ENCODE data around the gene USP9X. TPM values are rescaled to one million over a fixed set of nuclear protein-coding genes. Genes with fewer than 3 reads are reported as not detected.

USP9X gene
- total RNA-seq, 2 experiments from 2014 or later = 38.0 to 58.5 TPM

DNA sequence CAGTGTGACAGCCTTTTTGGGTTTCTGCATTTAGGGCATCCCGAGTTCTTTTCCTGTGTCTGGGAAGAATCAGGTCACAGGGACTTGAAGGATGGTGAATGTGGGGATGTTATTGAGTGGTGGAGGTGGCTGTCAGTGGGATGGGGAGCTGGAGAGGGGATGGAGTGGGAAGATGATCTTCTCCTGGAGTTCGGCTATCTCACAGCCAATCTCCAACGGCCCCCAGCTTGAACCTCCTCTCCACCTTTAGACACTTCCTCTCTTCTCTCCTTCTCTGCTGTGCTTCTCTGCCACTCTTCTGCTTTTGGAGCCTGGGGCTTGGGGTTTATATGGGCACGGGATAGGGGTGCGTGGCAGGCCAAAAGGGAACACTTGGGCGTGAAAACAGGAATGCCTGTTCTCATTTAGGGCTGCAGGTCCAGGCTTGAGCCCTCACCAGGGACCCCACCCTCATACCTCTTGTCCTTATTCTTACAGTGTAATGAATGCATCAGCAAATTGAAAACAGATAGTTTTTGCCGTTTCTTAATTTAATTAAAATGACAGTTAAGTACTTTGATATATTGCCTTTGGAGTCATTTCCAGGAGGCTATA, 37.5 kb downstream of the USP9X start:
- Histone ChIP-seq H3K36me3 (ENCODE audit: insufficient read depth, low read length) (peaks cover 42% of the 10 kb centered on the region), H3K4me3 (ENCODE audit: low read depth, low read length, poor library complexity, severe bottlenecking) (no peak overlapping the region), H3K9me2 (ENCODE audit: insufficient read depth, low read length) (no peaks in the 10 kb centered on the region), H3K4me1 (ENCODE audit: insufficient read depth, low read length, poor library complexity, severe bottlenecking) (no peaks in the 10 kb centered on the region), H3K27ac (ENCODE audit: low read depth, low read length, poor library complexity, severe bottlenecking) (no peak overlapping the region), H2AFZ (ENCODE audit: low read length) (no peak overlapping the region), H3K79me2 (ENCODE audit: insufficient read depth, low read depth, low read length) (peaks cover 76% of the 10 kb centered on the region), H3K4me2 (ENCODE audit: low read length) (no peak overlapping the region), H4K20me1 (ENCODE audit: insufficient read depth, low read length) (0 out of 2 replicates have a peak, but pooled peaks cover 11% of the 10 kb centered on the region), H3K9me3 (ENCODE audit: low read length) (no peaks in the 10 kb centered on the region)
- CTCF ChIA-PET (ENCODE audit: unreplicated experiment) = no interaction called here
- POLR2A ChIA-PET = interaction anchor here (0.5 kb wide), 1 partner anchor 10 kb away, joined by 3 read pairs; no protein-coding TSS in a partner anchor
- TF ChIP-seq EZH2phosphoT487 (IDR thresholded peaks at IDR 0.05; ENCODE audit: borderline replicate concordance, low read depth, low read length) (no peak), CTCF (conservative IDR thresholded peaks at IDR 0.05; ENCODE audit: low read length) (no peak)
- intact Hi-C loops (cut with micrococcal nuclease; ENCODE audit: unreplicated experiment) = no loop called here
- no peak for DNase-seq (ENCODE audit: low spot score)
- no TSS peak for BruUV-seq (replicated peaks)

GRCh38 chrX:41127477-41128192, 42.4 kb downstream of the USP9X start:
- POLR2A ChIA-PET = no interaction called here
- H3K4me3 ChIP-seq (ENCODE audit: low read depth, low read length, poor library complexity, severe bottlenecking) = no peak overlapping the region
- H3K79me2 ChIP-seq (ENCODE audit: insufficient read depth, low read depth, low read length) = peaks cover 32% of the 10 kb centered on the region; the same call in 1 of the 2 replicates
- no peaks in the 10 kb centered on the region for H3K9me3 ChIP-seq (ENCODE audit: low read length)
- no peak for TF ChIP-seq CTCF (conservative IDR thresholded peaks at IDR 0.05; ENCODE audit: low read length)
- no peak for TF ChIP-seq EZH2phosphoT487 (IDR thresholded peaks at IDR 0.05; ENCODE audit: borderline replicate concordance, low read depth, low read length)
- H3K9me2 ChIP-seq (ENCODE audit: insufficient read depth, low read length) = no peaks in the 10 kb centered on the region
- CTCF ChIA-PET (ENCODE audit: unreplicated experiment) = no interaction called here
- H3K27ac ChIP-seq (ENCODE audit: low read depth, low read length, poor library complexity, severe bottlenecking) = no peak overlapping the region
- peak; percentile 4 for DNase-seq (ENCODE audit: low spot score)
- no peak overlapping the region for H3K4me2 ChIP-seq (ENCODE audit: low read length)
- no TSS peak for BruUV-seq (replicated peaks)
- H2AFZ ChIP-seq (ENCODE audit: low read length) = no peak overlapping the region
- peaks cover 56% of the 10 kb centered on the region for H3K36me3 ChIP-seq (ENCODE audit: insufficient read depth, low read length)
- no peaks in the 10 kb centered on the region for H3K4me1 ChIP-seq (ENCODE audit: insufficient read depth, low read length, poor library complexity, severe bottlenecking)
- intact Hi-C loops (cut with micrococcal nuclease; ENCODE audit: unreplicated experiment) = no loop called here
- 0 out of 2 replicates have a peak, but pooled peaks cover 5% of the 10 kb centered on the region for H4K20me1 ChIP-seq (ENCODE audit: insufficient read depth, low read length)

GRCh38 chrX:41128955-41129354, 43.7 kb downstream of the USP9X start:
- CTCF ChIA-PET (ENCODE audit: unreplicated experiment) = no interaction called here
- no TSS peak for BruUV-seq (replicated peaks)

More at GRCh38 chrX:41128955-41129354, 43.7 kb downstream of the USP9X start:
- no peaks in the 10 kb centered on the region for H3K9me3 ChIP-seq (ENCODE audit: low read length)
- H3K9me2 ChIP-seq (ENCODE audit: insufficient read depth, low read length) = no peaks in the 10 kb centered on the region
- no peak overlapping the region for H2AFZ ChIP-seq (ENCODE audit: low read length)
- H3K79me2 ChIP-seq (ENCODE audit: insufficient read depth, low read depth, low read length) = peaks cover 25% of the 10 kb centered on the region; the same call in 1 of the 2 replicates
- TF ChIP-seq CTCF (conservative IDR thresholded peaks at IDR 0.05; ENCODE audit: low read length) = no peak
- TF ChIP-seq EZH2phosphoT487 (IDR thresholded peaks at IDR 0.05; ENCODE audit: borderline replicate concordance, low read depth, low read length) = no peak
- no peak for DNase-seq (ENCODE audit: low spot score)
- POLR2A ChIA-PET = interaction anchor here (0.6 kb wide), 1 partner anchor 98 kb away, joined by 3 read pairs; no protein-coding TSS in a partner anchor
- H3K4me1 ChIP-seq (ENCODE audit: insufficient read depth, low read length, poor library complexity, severe bottlenecking) = no peaks in the 10 kb centered on the region
- H3K4me2 ChIP-seq (ENCODE audit: low read length) = no peak overlapping the region
- H3K4me3 ChIP-seq (ENCODE audit: low read depth, low read length, poor library complexity, severe bottlenecking) = no peak overlapping the region
- 0 out of 2 replicates have a peak, but pooled peaks cover 5% of the 10 kb centered on the region for H4K20me1 ChIP-seq (ENCODE audit: insufficient read depth, low read length)
- H3K27ac ChIP-seq (ENCODE audit: low read depth, low read length, poor library complexity, severe bottlenecking) = no peak overlapping the region
- H3K36me3 ChIP-seq (ENCODE audit: insufficient read depth, low read length) = peaks cover 55% of the 10 kb centered on the region
- intact Hi-C loops (cut with micrococcal nuclease; ENCODE audit: unreplicated experiment) = no loop called here
